Gastrocnemius medialis (tissue), 4 donors: ENCODE measurements around the gene EFNB2.

ENCODE experiments used
- CTCF ChIP-seq, 5 experiments: fragments of 450-650 bp in 3 of 5; fragments of 200-600 bp in 2 of 5; sonication (generic) in 2 of 5; IDR thresholded peaks in 4 of 5; conservative IDR thresholded peaks in 1 of 5; 1 replicate in 4 of 5; 2 replicates in 1 of 5; pipeline ENCODE4 v1.5.1; 2016 to 2019; ENCODE audit warnings: antibody characterized with exemption in 5 of 5, mild to moderate bottlenecking in 3 of 5, moderate library complexity in 3 of 5
- POLR2A ChIP-seq, 2 donors: fragments of 450-650 bp; IDR thresholded peaks; one replicate each; pipeline ENCODE4 v1.6.1; 2017; ENCODE audit warnings: antibody characterized with exemption in 2 of 2, mild to moderate bottlenecking in 2 of 2, moderate library complexity in 2 of 2

- TF ChIP-seq POLR2A (IDR thresholded peaks at IDR 0.05): no peak
- no peak for TF ChIP-seq CTCF (IDR thresholded peaks at IDR 0.05 in 4 of 5, conservative IDR thresholded peaks at IDR 0.05 in 1 of 5)
Observed at GRCh38 chr13:106537521-106537920, 2.1 kb upstream of the EFNB2 start.
